ENCODE data around the gene LRCOL1. TPM values are rescaled to one million over a fixed set of nuclear protein-coding genes. Genes with fewer than 3 reads are reported as not detected.
A peak's percentile ranks its signal among the peaks of the same experiment; 100 is the strongest.

The LRCOL1 gene
- total RNA-seq, 2 experiments from 2014 or later, result not detected

GRCh38 chr12:132559652-132560363 is 50.6 kb downstream of the LRCOL1 start:
- peak; percentile 60 for DNase-seq
- H3K4me3 Mint-ChIP-seq, result peak overlapping the region; percentile 67

GRCh38 chr12:132558861-132559623 is 51.3 kb downstream of the LRCOL1 start:
- Mint-ChIP-seq H3K4me1 (ENCODE audit: low read depth) (peaks cover 5% of the 10 kb centered on the region), H3K27me3 (ENCODE audit: low read depth) (peaks cover 7% of the 10 kb centered on the region), H3K4me3 (peak overlapping the region; percentile 67), H3K36me3 (ENCODE audit: low read depth) (peaks cover 6% of the 10 kb centered on the region), H3K27ac (no peak overlapping the region), H3K9me3 (no peaks in the 10 kb centered on the region)
- intact Hi-C loops (cut with micrococcal nuclease), result no loop called here
- peak; percentile 20 for DNase-seq
- CTCF ChIA-PET, result interaction anchor here (3.7 kb wide), 1 partner anchor 144 kb away, joined by 14 read pairs; no protein-coding TSS in a partner anchor

More at GRCh38 chr12:132559652-132560363, 50.6 kb downstream of the LRCOL1 start:
- peaks cover 7% of the 10 kb centered on the region for H3K27me3 Mint-ChIP-seq (ENCODE audit: low read depth)
- peaks cover 5% of the 10 kb centered on the region for H3K4me1 Mint-ChIP-seq (ENCODE audit: low read depth)
- CTCF ChIA-PET, result interaction anchor here (3.7 kb wide), 1 partner anchor 145 kb away, joined by 14 read pairs; no protein-coding TSS in a partner anchor
- intact Hi-C loops (cut with micrococcal nuclease), result loop anchor here (2.0 to 5.0 kb wide), 2 partner anchors 128 to 405 kb away; no protein-coding TSS in a partner anchor
- no peaks in the 10 kb centered on the region for H3K9me3 Mint-ChIP-seq
- no peak overlapping the region for H3K27ac Mint-ChIP-seq
- H3K36me3 Mint-ChIP-seq (ENCODE audit: low read depth), result peaks cover 4% of the 10 kb centered on the region

DNA sequence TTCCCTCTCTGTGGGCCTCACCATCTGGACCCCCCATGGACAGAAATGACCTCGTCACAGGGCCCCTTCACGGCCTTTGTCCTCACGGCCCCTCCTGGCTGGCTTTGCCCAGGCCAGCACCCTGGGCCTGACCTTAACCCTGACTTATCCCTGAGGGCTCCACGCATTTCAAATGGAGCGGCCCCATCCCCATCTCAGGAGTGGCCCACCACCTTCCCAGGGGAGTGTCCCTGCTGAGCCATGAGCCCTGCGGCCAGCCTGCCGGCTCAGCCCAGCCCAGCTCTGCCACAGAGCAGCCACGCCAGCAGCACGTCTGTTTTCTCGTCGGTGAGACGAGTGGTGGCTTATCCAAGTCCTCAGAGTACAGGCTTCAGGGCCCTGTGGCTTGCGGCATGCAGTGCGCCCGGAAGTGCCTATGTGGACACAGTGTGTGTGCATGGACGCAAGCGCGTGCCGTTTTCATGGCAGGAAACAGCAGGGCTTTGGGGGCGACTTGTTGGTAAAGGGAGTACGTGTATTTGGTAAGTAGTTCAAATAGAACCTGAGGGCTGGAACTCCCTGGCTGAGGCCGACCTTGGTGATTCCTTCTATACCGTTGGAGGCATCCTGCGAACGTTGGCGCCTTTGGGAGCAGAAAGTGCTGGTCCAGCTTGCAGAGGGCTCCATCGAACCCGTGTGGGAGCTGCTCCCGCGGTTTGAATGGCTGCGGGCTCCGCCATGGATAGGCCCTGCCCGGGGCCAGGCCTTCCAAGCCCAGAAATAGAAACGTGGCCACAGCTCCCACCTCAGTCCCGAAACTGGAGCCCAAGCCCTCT is 52.1 kb downstream of the LRCOL1 start:
- DNase-seq, result peak; percentile 14
- Mint-ChIP-seq H3K27ac (no peak overlapping the region), H3K27me3 (ENCODE audit: low read depth) (peaks cover 7% of the 10 kb centered on the region), H3K9me3 (no peaks in the 10 kb centered on the region), H3K4me1 (ENCODE audit: low read depth) (peaks cover 3% of the 10 kb centered on the region), H3K36me3 (ENCODE audit: low read depth) (peaks cover 4% of the 10 kb centered on the region), H3K4me3 (peak overlapping the region; percentile 9)
- intact Hi-C loops (cut with micrococcal nuclease), result no loop called here
- CTCF ChIA-PET, result interaction anchor here (3.7 kb wide), 1 partner anchor 143 kb away, joined by 14 read pairs; no protein-coding TSS in a partner anchor

DNA sequence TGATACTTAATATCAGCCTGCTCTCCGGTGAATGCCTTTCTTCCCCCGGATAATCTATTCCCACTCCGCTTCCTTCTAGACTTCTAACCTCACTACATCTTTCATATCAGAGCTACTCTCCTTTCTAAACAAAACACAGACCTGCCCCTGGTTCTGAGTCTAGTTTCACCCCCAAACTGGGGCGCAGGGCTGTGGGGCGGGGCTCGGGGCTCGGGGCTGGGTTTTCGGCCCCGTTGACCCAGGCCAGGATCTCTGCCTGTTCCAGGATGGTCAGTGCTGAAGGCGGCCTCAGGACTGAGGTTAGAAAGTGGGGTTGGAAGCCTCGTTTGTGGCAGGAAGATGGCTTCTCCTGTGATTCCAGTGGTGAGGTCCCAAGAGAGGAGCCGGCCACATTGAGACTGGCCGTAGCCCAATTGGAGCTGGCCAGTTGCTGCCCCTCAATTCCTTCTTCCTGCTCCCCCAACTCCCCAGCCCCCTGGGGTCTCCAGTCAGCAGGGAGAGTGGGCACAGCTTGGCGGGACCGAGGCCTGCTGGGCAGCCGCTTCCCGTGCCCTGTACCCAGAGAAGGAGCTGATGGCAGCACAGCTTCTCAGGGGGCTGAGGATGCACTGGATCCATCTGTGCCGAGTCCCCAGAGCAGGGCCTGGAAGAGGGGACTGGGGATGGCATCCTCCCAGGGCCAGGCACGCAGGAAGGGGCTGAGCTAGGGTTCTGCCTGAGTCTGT is 52.9 kb downstream of the LRCOL1 start:
- intact Hi-C loops (cut with micrococcal nuclease), result no loop called here
- Mint-ChIP-seq H3K36me3 (ENCODE audit: low read depth) (peaks cover 5% of the 10 kb centered on the region), H3K4me3 (no peak overlapping the region), H3K27me3 (ENCODE audit: low read depth) (peaks cover 7% of the 10 kb centered on the region), H3K9me3 (no peaks in the 10 kb centered on the region), H3K27ac (no peak overlapping the region), H3K4me1 (ENCODE audit: low read depth) (peaks cover 3% of the 10 kb centered on the region)
- CTCF ChIA-PET, result interaction anchor here (3.7 kb wide), 1 partner anchor 143 kb away, joined by 14 read pairs; no protein-coding TSS in a partner anchor
- DNase-seq, result no peak

DNA sequence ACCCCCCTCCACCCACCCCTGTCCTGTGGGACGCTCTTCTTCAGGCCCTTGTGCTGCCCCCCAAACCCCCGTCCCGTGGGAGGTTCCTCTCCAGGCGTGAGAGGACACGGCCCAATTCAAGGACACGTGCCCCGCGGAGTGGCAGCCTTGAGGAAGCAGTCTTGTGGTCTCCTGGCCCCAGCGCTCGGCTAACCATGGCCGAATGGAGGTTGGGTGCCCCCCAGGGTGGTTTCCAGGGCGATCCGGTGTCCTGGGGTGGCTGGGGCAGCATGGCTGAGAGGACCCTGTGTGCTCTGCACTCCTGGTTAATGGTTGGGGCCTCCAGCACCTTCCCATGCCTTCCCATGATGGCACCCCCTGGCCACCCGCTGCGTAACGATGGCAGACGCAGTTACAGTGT is 53.6 kb downstream of the LRCOL1 start:
- no peak overlapping the region for H3K27ac Mint-ChIP-seq

DNA sequence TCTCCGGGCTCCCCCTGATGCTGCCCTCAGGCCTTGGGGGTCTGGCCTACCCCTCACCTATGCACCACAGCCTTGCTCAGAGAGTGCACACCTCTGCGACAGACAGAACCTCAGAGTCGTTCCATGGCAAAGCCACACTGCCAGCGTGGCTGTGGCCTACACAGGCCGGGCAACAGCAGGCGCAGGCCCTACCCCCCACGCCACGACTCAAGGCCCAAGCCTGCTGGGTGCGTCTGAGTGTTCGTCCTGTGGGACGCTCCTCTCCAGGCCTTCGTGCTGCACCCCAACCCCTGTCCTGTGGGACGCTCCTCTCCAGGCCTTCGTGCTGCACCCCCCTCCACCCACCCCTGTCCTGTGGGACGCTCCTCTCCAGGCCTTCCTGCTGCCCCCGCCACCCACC is 54.2 kb downstream of the LRCOL1 start:
- intact Hi-C loops (cut with micrococcal nuclease), result no loop called here
- Mint-ChIP-seq H3K4me1 (ENCODE audit: low read depth) (peaks cover 3% of the 10 kb centered on the region), H3K36me3 (ENCODE audit: low read depth) (peaks cover 9% of the 10 kb centered on the region), H3K27ac (no peak overlapping the region), H3K27me3 (ENCODE audit: low read depth) (peaks cover 7% of the 10 kb centered on the region), H3K9me3 (no peaks in the 10 kb centered on the region), H3K4me3 (no peak overlapping the region)
- no peak for DNase-seq
- CTCF ChIA-PET, result no interaction called here

More for the DNA sequence above, 53.6 kb downstream of the LRCOL1 start:
- intact Hi-C loops (cut with micrococcal nuclease), result no loop called here
- no peak for DNase-seq
- no peak overlapping the region for H3K4me3 Mint-ChIP-seq
- H3K4me1 Mint-ChIP-seq (ENCODE audit: low read depth), result peaks cover 3% of the 10 kb centered on the region
- CTCF ChIA-PET, result interaction anchor here (3.7 kb wide), 1 partner anchor 142 kb away, joined by 14 read pairs; no protein-coding TSS in a partner anchor
- H3K36me3 Mint-ChIP-seq (ENCODE audit: low read depth), result peaks cover 9% of the 10 kb centered on the region
- no peaks in the 10 kb centered on the region for H3K9me3 Mint-ChIP-seq
- H3K27me3 Mint-ChIP-seq (ENCODE audit: low read depth), result peaks cover 7% of the 10 kb centered on the region

GRCh38 chr12:132555686-132556085 is 54.7 kb downstream of the LRCOL1 start:
- intact Hi-C loops (cut with micrococcal nuclease), result no loop called here
- H3K4me3 Mint-ChIP-seq, result no peak overlapping the region
- peaks cover 9% of the 10 kb centered on the region for H3K36me3 Mint-ChIP-seq (ENCODE audit: low read depth)
- no peak overlapping the region for H3K27ac Mint-ChIP-seq
- CTCF ChIA-PET, result no interaction called here
- H3K9me3 Mint-ChIP-seq, result no peaks in the 10 kb centered on the region
- H3K27me3 Mint-ChIP-seq (ENCODE audit: low read depth), result peaks cover 7% of the 10 kb centered on the region
- DNase-seq, result no peak
- peaks cover 3% of the 10 kb centered on the region for H3K4me1 Mint-ChIP-seq (ENCODE audit: low read depth)

DNA sequence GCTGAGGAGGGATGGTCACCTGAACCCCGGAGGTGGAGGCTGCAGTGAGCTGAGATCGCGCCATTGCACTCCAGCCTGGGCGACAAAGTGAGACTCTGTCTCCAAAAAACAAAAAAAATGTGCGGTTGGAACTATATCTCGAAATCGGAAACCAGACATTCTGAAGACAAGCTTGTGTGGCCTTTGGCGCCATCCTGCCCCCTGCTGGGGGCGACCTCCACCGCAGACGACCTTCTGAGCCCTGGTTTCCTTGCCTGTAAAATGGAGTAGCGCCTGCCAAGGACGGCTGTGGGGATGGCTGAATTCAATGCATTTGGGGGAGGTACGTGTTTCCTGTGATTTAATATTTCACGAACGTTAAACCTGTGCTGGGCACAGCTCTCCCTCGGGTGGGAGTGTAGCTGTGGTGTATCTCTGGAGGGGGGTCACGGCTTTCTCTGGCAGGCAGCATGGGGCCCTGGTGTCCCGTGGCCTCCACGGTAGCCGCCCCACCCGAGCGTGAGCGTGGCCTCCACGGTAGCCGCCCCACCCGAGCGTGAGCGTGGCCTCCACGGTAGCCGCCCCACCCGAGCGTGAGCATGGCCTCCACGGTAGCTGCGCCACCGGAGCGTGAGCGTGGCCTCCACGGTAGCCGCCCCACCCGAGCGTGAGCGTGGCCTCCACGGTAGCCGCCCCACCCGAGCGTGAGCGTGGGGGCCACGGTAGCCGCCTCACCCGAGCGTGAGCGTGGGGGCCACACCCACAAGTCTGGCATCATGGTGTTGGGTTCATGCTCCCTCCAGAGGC is 55.3 kb downstream of the LRCOL1 start:
- DNase-seq, result peak; percentile 36
- intact Hi-C loops (cut with micrococcal nuclease), result no loop called here
- peaks cover 3% of the 10 kb centered on the region for H3K4me1 Mint-ChIP-seq (ENCODE audit: low read depth)
- H3K27me3 Mint-ChIP-seq (ENCODE audit: low read depth), result peaks cover 7% of the 10 kb centered on the region
- H3K4me3 Mint-ChIP-seq, result no peak overlapping the region
- no peaks in the 10 kb centered on the region for H3K9me3 Mint-ChIP-seq
- CTCF ChIA-PET, result interaction anchor here (0.7 to 1.6 kb wide), 2 partner anchors 141 to 307 kb away, joined by 3 to 5 read pairs; no protein-coding TSS in a partner anchor
- no peak overlapping the region for H3K27ac Mint-ChIP-seq
- peaks cover 9% of the 10 kb centered on the region for H3K36me3 Mint-ChIP-seq (ENCODE audit: low read depth)

Small RNA genes lying within 50 kb of the gene (microRNA-seq; reads per million reads assigned to microRNA genes)
- 2.2 reads per million for gene MIR6763 (ENCODE audit: borderline microRNAs expressed, borderline replicate concordance)

Other genes with a start within 250 kb of the LRCOL1 start
- 10 to 100 TPM; 35.1 to 36.3 TPM for gene FBRSL1, start 120.4 kb downstream of the LRCOL1 start, total RNA-seq
- not detected for gene P2RX2, start 8.2 kb upstream of the LRCOL1 start, total RNA-seq
- 100 to 1,000 TPM; 118 to 121 TPM for gene POLE, start 76.8 kb upstream of the LRCOL1 start, total RNA-seq
- gene PXMP2, start 77.0 kb upstream of the LRCOL1 start, total RNA-seq, result 10 to 100 TPM; 11.3 to 12.8 TPM
- 10 to 100 TPM; 50.1 to 55.7 TPM for gene PGAM5, start 100.3 kb upstream of the LRCOL1 start, total RNA-seq
- 100 to 1,000 TPM; 102 to 106 TPM for gene ANKLE2, start 151.2 kb upstream of the LRCOL1 start, total RNA-seq
- gene GOLGA3, start 218.3 kb upstream of the LRCOL1 start, total RNA-seq, result 10 to 100 TPM; 25.2 to 29.1 TPM

Measured in activated naive CD4-positive, alpha-beta T cell treated with anti-CD3 and anti-CD28 coated beads for 36 hours (primary cell).